Suprapubic skin (tissue), 3 donors: ENCODE results near the gene ID1.

Experiments
- CTCF ChIP-seq, 2 donors: fragments of 200-600 bp in 1 of 2; fragments of 450-650 bp in 1 of 2; sonication (generic) in 1 of 2; IDR thresholded peaks; one replicate each; pipeline ENCODE4 v1.5.1; 2016 to 2019; ENCODE audit warnings: antibody characterized with exemption in 2 of 2, mild to moderate bottlenecking in 1 of 2, moderate library complexity in 1 of 2
- POLR2AphosphoS5 ChIP-seq, 3 donors: sonication (generic); formaldehyde crosslinking; IDR thresholded peaks; one replicate each; pipeline ENCODE4 v1.6.1; 2017; ENCODE audit warnings: antibody characterized with exemption in 3 of 3

- TF ChIP-seq POLR2AphosphoS5 (IDR thresholded peaks at IDR 0.05): peak in 1 of 3 donors; percentile 23
- TF ChIP-seq CTCF (IDR thresholded peaks at IDR 0.05): no peak
These were observed 34.1 kb upstream of the ID1 start for GRCh38 chr20:31570735-31571617.
